NCI-H748 treated with DMSO at 0.1 percent for 48 hours (cell line): ENCODE measurements around the gene CDYL2.
"Not testable (repeated sequence)": the region's sequence is repeated elsewhere in the genome, so short reads cannot be mapped to it uniquely, and the experiment has no call there.

Experiments used
- DNase-seq: peaks from one replicate; lab custom pipeline; 2025; lab: John Stamatoyannopoulos, UW

Gene CDYL2

GRCh38 chr16:80804526-80805383, at the start of gene CDYL2:
Gene CDYL2, minus strand, starts transcription at chr16:80804598. Its CDS starts 425 bp downstream, at chr16:80804173.
- DNase-seq = no peak

GRCh38 chr16:80852261-80852872, 48.0 kb upstream of the CDYL2 start:
- no peak for DNase-seq

GRCh38 chr16:80851831-80852230, 47.4 kb upstream of the CDYL2 start:
- no peak for DNase-seq

GRCh38 chr16:80850757-80851156, 46.4 kb upstream of the CDYL2 start:
- DNase-seq = no peak

GRCh38 chr16:80848862-80849261, 44.5 kb upstream of the CDYL2 start:
- no peak for DNase-seq

- no peak for DNase-seq
Measured at GRCh38 chr16:80846680-80847079, 42.3 kb upstream of the CDYL2 start.

GRCh38 chr16:80846275-80846674, 41.9 kb upstream of the CDYL2 start:
- no peak for DNase-seq

- DNase-seq = no peak
Measured at GRCh38 chr16:80844395-80844794, 40.0 kb upstream of the CDYL2 start.

GRCh38 chr16:80841231-80841630, 36.8 kb upstream of the CDYL2 start:
- DNase-seq = no peak

GRCh38 chr16:80837533-80838147, 33.2 kb upstream of the CDYL2 start:
- no peak for DNase-seq

GRCh38 chr16:80836846-80837245, 32.4 kb upstream of the CDYL2 start:
- no peak for DNase-seq

- DNase-seq = no peak
Measured at GRCh38 chr16:80836202-80836601, 31.8 kb upstream of the CDYL2 start.

- DNase-seq = no peak
Measured at GRCh38 chr16:80831039-80831438, 26.6 kb upstream of the CDYL2 start.

- no peak for DNase-seq
Measured at GRCh38 chr16:80828495-80828894, 24.1 kb upstream of the CDYL2 start.

- no peak for DNase-seq
Measured at GRCh38 chr16:80827007-80827406, 22.6 kb upstream of the CDYL2 start.

GRCh38 chr16:80825365-80825758, 21.0 kb upstream of the CDYL2 start:
- DNase-seq = no peak

GRCh38 chr16:80824623-80825364, 20.4 kb upstream of the CDYL2 start:
- peak; percentile 14 for DNase-seq

- no peak for DNase-seq
Measured at GRCh38 chr16:80819988-80820387, 15.6 kb upstream of the CDYL2 start.

- DNase-seq = no peak
Measured at GRCh38 chr16:80816356-80816755, 12.0 kb upstream of the CDYL2 start.

- DNase-seq = not testable (repeated sequence)
Measured at GRCh38 chr16:80815278-80815677, 10.9 kb upstream of the CDYL2 start.

- no peak for DNase-seq
Measured at GRCh38 chr16:80812593-80812992, 8.2 kb upstream of the CDYL2 start.

GRCh38 chr16:80809366-80809765, 5.0 kb upstream of the CDYL2 start:
- DNase-seq = no peak
